ENCODE measurements around the gene CLCF1. TPM values are rescaled to one million over a fixed set of nuclear protein-coding genes. Genes with fewer than 3 reads are reported as not detected.

CLCF1 gene
- total and polyA plus RNA-seq, 10 of the 15 experiments (the other 5 are each of a cell fraction or from before 2014, with no cell fraction given), result 0.16 to 2.1 (median 0.63) TPM; not detected in 1

- in situ Hi-C loops (cut with MboI), result no loop called here
- ChIA-PET POLR2A (interaction anchor here (1.1 to 2.8 kb wide), 3 partner anchors 9 to 93 kb away, joined by 4 to 48 read pairs (median 7); partner anchors contain the start of genes PPP1CA and TBC1D10C), CTCF (interaction anchor here (1.8 kb wide), 1 partner anchor 44 kb away, joined by 3 read pairs; the partner anchor contains the start of gene PTPRCAP), SMC1A (ENCODE audit: uncharacterized antibody, unreplicated experiment) (interaction anchor here (1.8 to 3.4 kb wide), 2 partner anchors 8 to 41 kb away, joined by 5 to 17 read pairs; partner anchors contain the start of gene PPP1CA), RAD21 (ENCODE audit: unreplicated experiment) (interaction anchor here (1.9 kb wide), 1 partner anchor 93 kb away, joined by 5 read pairs; no protein-coding TSS in a partner anchor)
- Histone ChIP-seq H2AFZ (ENCODE audit: control insufficient read depth, low read depth, low read length) (no peak overlapping the region), H3K4me1 (ENCODE audit: control insufficient read depth, insufficient read depth, low read length) (peaks cover 10% of the 10 kb centered on the region), H3K4me3 (no peak overlapping the region), H3K27ac (ENCODE audit: control insufficient read depth, insufficient read depth) (no peak overlapping the region), H3K36me3 (ENCODE audit: control insufficient read depth in 2 of 2, insufficient read depth in 2 of 2, low read length in 1 of 2) (peaks cover 13 to 14% of the 10 kb centered on the region in 2 experiments), H3K4me2 (ENCODE audit: control insufficient read depth, insufficient read depth) (0 out of 2 replicates have a peak overlapping the region, but pooled peaks have one; percentile 1), H3K79me2 (ENCODE audit: control insufficient read depth, insufficient read depth, low read length) (peaks cover 24% of the 10 kb centered on the region), H3K9ac (ENCODE audit: control insufficient read depth, insufficient read depth, low read length) (no peak overlapping the region), H3K9me3 (replicated peaks; ENCODE audit: control insufficient read depth, insufficient read depth, low read length) (no peaks in the 10 kb centered on the region), H3K27me3 (replicated peaks in 1 of 2; ENCODE audit: control insufficient read depth in 2 of 2, insufficient read depth in 2 of 2, low read length in 1 of 2) (no peaks in the 10 kb centered on the region), H4K20me1 (ENCODE audit: control insufficient read depth, insufficient read depth) (no peaks in the 10 kb centered on the region; the same call in 1 of the 2 replicates)
- ATAC-seq (no peak), DNase-seq (ENCODE audit: low read depth, low spot score) (no peak), FAIRE-seq (no peak)
- intact Hi-C loops (cut with micrococcal nuclease; ENCODE audit: unreplicated experiment), result no loop called here
- no peak for TF ChIP-seq IKZF2 (IDR thresholded peaks at IDR 0.05)
- no peak for TF ChIP-seq MXI1 (IDR thresholded peaks at IDR 0.05; ENCODE audit: low read depth, low read length)
- no peak for TF ChIP-seq HSF1 (IDR thresholded peaks at IDR 0.05; ENCODE audit: low read depth, low read length)
- no peak for TF ChIP-seq SMC3 (IDR thresholded peaks at IDR 0.05; ENCODE audit: borderline replicate concordance, low read length)
- TF ChIP-seq IRF3 (IDR thresholded peaks at IDR 0.05), result no peak
- TF ChIP-seq IKZF1 (conservative IDR thresholded peaks at IDR 0.05), result no peak
- WGBS (ENCODE audit: insufficient coverage, insufficient replicate concordance, low lambda C conversion rate, missing lambda C conversion rate), result 89% methylated on average over 18 of the region's 18 CpGs
- no TSS peak for BruUV-seq (replicated peaks)
Observed at GRCh38 chr11:67393437-67393836, 20.0 kb upstream of the CLCF1 start.
